Suprapubic skin (tissue), 4 donors: ENCODE measurements around the gene CDK5RAP1. TPM values are rescaled to one million over a fixed set of nuclear protein-coding genes. Genes with fewer than 3 reads are reported as not detected.
"Not testable (repeated sequence)": the region's sequence is repeated elsewhere in the genome, so short reads cannot be mapped to it uniquely, and the experiment has no call there.

Source experiments
- DNase-seq, 2 donors: peaks; one replicate each; pipeline ENCODE4 v3.0.0-alpha.2; 2019; ENCODE audit warnings: low spot score in 2 of 2
- H3K27ac ChIP-seq: fragments of 200-600 bp; sonication (generic); one replicate; pipeline ENCODE4 v1.5.1; 2019
- H3K27me3 ChIP-seq: fragments of 200-600 bp; sonication (generic); one replicate; pipeline ENCODE4 v1.5.1; 2019
- H3K36me3 ChIP-seq: fragments of 200-600 bp; sonication (generic); one replicate; pipeline ENCODE4 v1.5.1; 2019
- H3K4me1 ChIP-seq: fragments of 200-600 bp; sonication (generic); one replicate; pipeline ENCODE4 v1.5.1; 2019
- H3K4me3 ChIP-seq: fragments of 200-600 bp; sonication (generic); one replicate; pipeline ENCODE4 v1.5.1; 2019; ENCODE audit warnings: mild to moderate bottlenecking
- H3K9me3 ChIP-seq: fragments of 200-600 bp; sonication (generic); one replicate; pipeline ENCODE4 v1.5.1; 2019
- CTCF ChIP-seq, 2 donors: fragments of 200-600 bp in 1 of 2; fragments of 450-650 bp in 1 of 2; sonication (generic) in 1 of 2; IDR thresholded peaks; one replicate each; pipeline ENCODE4 v1.5.1; 2016 to 2019; ENCODE audit warnings: antibody characterized with exemption in 2 of 2, mild to moderate bottlenecking in 1 of 2, moderate library complexity in 1 of 2
- EP300 ChIP-seq: sonication (generic); formaldehyde crosslinking; IDR thresholded peaks from one replicate; pipeline ENCODE4 v1.6.1; 2017; ENCODE audit warnings: antibody characterized with exemption
- POLR2A ChIP-seq, 2 donors: fragments of 450-650 bp; IDR thresholded peaks; one replicate each; pipeline ENCODE4 v1.6.1; 2017; ENCODE audit warnings: antibody characterized with exemption in 2 of 2, mild to moderate bottlenecking in 2 of 2, moderate library complexity in 2 of 2
- POLR2AphosphoS5 ChIP-seq, 3 donors: sonication (generic); formaldehyde crosslinking; IDR thresholded peaks; one replicate each; pipeline ENCODE4 v1.6.1; 2017; ENCODE audit warnings: antibody characterized with exemption in 3 of 3
- WGBS: methylation state at CpG from one replicate; pipeline ENCODE4 v1.1.5; 2018; 5-methylcytosine and 5-hydroxymethylcytosine counted together
- total RNA-seq, 4 donors: library from RNA; depleted of rRNA; stranded (reverse); fragments of >200 nt; gene quantifications; one replicate each; pipeline ENCODE4 v1.1.0, GENCODE V29; 2016

The CDK5RAP1 gene
- total RNA-seq, 4 donors from 2014 or later: 23.1 to 75.7 (median 27.3) TPM

GRCh38 chr20:33443512-33444239, 42.4 kb upstream of the CDK5RAP1 start, which contains the start of gene SNTA1:
TSS of gene SNTA1 (minus strand) at chr20:33443763. CDS start at chr20:33443620, 143 bp downstream.
- TF ChIP-seq POLR2AphosphoS5 (IDR thresholded peaks at IDR 0.05): no peak
- no peak for TF ChIP-seq EP300
- TF ChIP-seq POLR2A (IDR thresholded peaks at IDR 0.05): no peak
- no peak for TF ChIP-seq CTCF (IDR thresholded peaks at IDR 0.05)

DNA sequence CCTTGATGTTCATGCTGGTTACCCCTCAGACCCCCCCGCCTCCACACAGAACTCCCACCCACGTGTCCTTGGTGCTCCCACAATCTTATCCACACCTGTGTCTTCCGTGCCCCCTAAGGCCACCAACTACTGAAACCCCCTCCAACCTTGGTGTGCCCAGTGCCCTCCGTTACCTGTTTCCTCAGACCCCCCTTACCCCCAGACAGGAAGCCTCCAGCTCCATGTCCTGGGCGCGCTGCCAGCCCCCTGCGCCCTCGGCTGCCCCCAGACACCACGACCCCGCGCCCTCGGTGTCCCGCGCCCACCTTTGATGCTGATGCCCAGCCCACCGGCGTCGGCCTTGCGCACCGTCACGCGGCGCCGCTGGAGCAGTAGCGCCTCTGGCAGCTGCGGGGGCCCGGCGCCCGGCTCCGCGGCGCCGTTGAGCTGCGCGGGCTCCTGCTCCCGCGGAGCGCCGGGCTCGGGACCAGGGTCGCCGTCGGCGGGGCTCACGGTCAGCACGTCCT, 41.7 kb upstream of the CDK5RAP1 start:
- no peaks in the 10 kb centered on the region for H3K36me3 ChIP-seq
- peak overlapping the region; percentile 81 for H3K27ac ChIP-seq
- peaks cover 17% of the 10 kb centered on the region for H3K4me1 ChIP-seq
- TF ChIP-seq POLR2A (IDR thresholded peaks at IDR 0.05): no peak
- TF ChIP-seq CTCF (IDR thresholded peaks at IDR 0.05): no peak
- TF ChIP-seq EP300: no peak
- TF ChIP-seq POLR2AphosphoS5 (IDR thresholded peaks at IDR 0.05): no peak
- H3K9me3 ChIP-seq: no peaks in the 10 kb centered on the region
- WGBS: 6% methylated on average over 22 of the region's 45 CpGs
- H3K4me3 ChIP-seq: peak overlapping the region; percentile 74
- DNase-seq: peak in 1 of 2 donors; percentile 76
- no peaks in the 10 kb centered on the region for H3K27me3 ChIP-seq

More at GRCh38 chr20:33443512-33444239, 42.4 kb upstream of the CDK5RAP1 start, which contains the start of gene SNTA1:
- peaks cover 17% of the 10 kb centered on the region for H3K4me1 ChIP-seq
- no peaks in the 10 kb centered on the region for H3K9me3 ChIP-seq
- peak within 1 kb of the TSS; percentile 74 for H3K4me3 ChIP-seq
- no peaks in the 10 kb centered on the region for H3K27me3 ChIP-seq
- peak; percentile 94 to 95 for DNase-seq
- no peaks in the 10 kb centered on the region for H3K36me3 ChIP-seq
- no CpG with 5 or more reads among the region's 75 CpGs for WGBS
- peak within 1 kb of the TSS; percentile 81 for H3K27ac ChIP-seq

DNA sequence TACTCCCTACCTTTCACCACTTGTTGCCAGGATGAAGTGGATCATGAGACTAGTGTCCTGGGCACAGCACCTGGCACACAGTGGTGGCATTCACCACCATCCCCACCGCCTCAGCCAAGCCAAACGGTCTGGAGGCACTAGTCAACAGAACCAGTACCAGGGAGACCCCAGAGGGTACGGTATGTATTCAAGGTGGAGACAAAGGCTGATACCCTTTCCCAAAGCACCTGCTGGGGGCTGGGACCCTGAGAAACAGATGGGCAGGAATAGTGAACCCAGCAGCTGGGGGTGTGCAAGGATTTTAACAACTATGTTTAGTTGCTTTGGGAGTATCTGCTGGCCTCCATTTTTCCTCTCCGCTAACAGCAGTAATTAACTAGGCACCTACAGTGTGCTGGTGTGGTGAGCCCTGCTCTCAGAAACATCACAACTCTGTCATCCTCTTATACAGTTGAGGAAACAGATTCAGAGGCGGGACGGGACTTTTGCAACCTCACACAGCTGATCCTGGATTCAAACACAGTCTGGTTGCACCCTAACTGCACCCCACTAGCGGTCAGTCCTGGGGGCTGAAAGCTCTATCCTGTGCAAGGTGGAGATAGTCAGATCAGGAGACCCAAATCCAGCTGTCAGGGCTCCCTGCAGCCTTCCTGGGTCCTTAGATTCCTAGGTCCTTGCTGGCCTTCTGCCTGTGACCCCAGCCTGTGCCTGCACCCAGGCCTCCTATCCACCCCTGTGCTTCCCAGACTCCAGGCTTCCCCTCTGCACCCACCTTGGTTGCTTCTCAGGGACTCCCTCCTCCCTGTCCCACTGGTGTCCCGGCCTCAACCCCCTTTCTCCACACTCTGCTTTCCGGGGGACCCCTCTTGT, 41.1 kb upstream of the CDK5RAP1 start:
- no peaks in the 10 kb centered on the region for H3K36me3 ChIP-seq
- DNase-seq: no peak
- whole genome bisulfite sequencing: 84% methylated on average over 7 of the region's 9 CpGs
- no peaks in the 10 kb centered on the region for H3K9me3 ChIP-seq
- H3K27me3 ChIP-seq: no peaks in the 10 kb centered on the region
- H3K4me3 ChIP-seq: peak overlapping the region; percentile 74
- peak overlapping the region; percentile 81 for H3K27ac ChIP-seq
- TF ChIP-seq POLR2A (IDR thresholded peaks at IDR 0.05) (no peak), CTCF (IDR thresholded peaks at IDR 0.05) (no peak), POLR2AphosphoS5 (IDR thresholded peaks at IDR 0.05) (no peak), EP300 (no peak)
- H3K4me1 ChIP-seq: peaks cover 17% of the 10 kb centered on the region

DNA sequence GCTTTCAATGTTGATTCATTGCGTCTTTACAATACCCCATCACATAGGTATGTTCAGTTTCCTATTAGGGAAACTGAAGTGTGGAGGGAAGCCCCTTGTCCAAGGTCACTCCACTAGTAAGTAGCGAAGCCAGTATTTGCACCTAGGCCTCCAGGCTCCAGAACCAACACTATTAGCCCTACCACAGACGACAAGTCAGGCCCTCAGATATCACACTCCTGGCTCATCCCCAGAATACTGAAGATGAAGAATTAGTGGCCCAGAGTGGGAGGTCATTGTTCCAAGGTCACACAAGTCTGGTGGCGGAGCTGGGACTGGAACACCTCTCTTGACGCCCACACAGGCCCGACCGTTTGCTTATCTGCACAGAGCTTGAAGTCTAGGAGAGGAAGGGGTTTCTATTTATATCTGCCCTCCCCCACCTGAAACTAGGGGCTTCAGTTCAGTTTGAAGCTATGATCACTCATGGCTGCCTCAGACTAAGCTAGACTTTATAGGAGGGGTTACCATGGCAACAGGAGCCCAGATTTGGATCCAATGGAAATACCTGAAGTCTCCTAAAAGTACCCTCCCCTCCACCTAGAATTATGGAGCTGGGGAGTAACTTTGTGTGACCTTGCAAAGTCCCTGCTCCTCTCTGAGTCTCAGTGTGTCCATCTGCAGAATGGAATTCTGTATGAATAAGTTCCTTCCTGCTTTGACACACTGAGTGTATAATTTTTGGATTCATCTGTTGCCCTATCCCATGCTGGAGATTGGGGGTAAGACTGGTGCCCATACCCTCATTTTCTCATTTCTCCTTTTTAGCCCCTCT, 40.0 kb upstream of the CDK5RAP1 start:
- DNase-seq: no peak
- H3K27ac ChIP-seq: no peak overlapping the region
- H3K36me3 ChIP-seq: no peaks in the 10 kb centered on the region
- no peaks in the 10 kb centered on the region for H3K27me3 ChIP-seq
- H3K4me3 ChIP-seq: no peak overlapping the region
- no peaks in the 10 kb centered on the region for H3K9me3 ChIP-seq
- H3K4me1 ChIP-seq: peaks cover 17% of the 10 kb centered on the region
- 86% methylated on average over 7 of the region's 7 CpGs for whole genome bisulfite sequencing
- no peak for TF ChIP-seq POLR2AphosphoS5 (IDR thresholded peaks at IDR 0.05)
- no peak for TF ChIP-seq EP300
- TF ChIP-seq POLR2A (IDR thresholded peaks at IDR 0.05): no peak

GRCh38 chr20:33440562-33440961, 39.2 kb upstream of the CDK5RAP1 start:
- not testable (repeated sequence) for H3K36me3 ChIP-seq, H3K27ac ChIP-seq, H3K27me3 ChIP-seq, H3K9me3 ChIP-seq, DNase-seq, H3K4me3 ChIP-seq
- WGBS: 89% methylated on average over 7 of the region's 7 CpGs
- H3K4me1 ChIP-seq: peaks cover 17% of the 10 kb centered on the region
